ENCODE data around the gene ANXA7.
"Not testable (repeated sequence)": the region's sequence is repeated elsewhere in the genome, so short reads cannot be mapped to it uniquely, and the experiment has no call there.

ANXA7 gene

DNA sequence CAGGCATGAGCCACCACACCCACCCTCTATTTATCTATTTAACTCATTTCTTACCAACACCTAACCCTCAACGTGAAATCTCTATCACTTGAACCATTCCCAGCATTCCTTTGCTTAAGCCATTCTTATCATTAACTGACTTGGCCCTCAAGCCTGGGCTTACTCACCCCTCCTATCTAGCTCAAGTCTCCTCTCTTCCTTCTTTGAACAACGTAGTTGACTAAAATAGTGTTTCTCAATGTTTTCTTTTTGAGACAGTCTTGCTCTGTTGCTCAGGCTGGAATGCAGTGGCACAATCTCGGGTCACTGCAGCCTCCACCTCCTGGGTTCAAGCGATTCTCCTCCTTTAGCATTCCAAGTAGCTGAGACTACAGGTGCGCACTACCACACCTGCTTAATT lies 7.0 kb downstream of the ANXA7 start:
- no peak for DNase-seq

DNA sequence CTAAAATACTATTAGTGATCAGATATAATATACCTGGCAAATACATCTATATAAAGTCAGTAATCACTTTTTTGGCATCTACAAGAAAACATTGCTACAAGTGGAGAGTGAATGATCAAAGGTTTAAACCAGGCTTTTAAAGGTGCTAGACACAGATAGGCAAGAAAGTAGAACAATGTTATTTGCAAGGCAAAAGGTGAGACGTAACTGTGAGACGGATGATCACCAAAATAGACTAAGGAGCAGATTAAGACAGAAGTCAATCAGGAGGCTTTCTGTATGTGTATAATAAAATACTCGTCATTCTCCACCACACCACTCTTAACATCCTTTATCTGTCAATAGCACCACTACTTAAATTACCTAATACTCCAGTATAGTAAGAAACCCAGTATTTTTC lies 8.3 kb downstream of the ANXA7 start:
- no peak for DNase-seq

DNA sequence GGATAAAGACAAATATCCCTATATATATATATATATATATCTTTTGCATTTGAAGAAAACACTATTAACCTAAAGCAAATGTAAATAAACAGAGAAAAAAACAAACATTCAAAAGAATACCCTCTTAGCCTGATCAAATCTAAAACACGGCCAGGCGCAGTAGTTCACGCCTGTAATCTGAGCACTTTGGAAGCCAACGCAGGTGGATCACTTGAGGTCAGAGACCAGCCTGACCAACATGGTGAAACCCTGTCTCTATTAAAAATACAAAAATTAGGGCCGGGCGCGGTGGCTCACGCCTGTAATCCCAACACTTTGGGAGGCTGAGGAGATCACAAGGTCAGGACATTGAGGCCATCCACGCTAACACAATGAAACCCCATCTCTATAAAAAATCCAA lies 9.2 kb downstream of the ANXA7 start:
- DNase-seq, result no peak

DNA sequence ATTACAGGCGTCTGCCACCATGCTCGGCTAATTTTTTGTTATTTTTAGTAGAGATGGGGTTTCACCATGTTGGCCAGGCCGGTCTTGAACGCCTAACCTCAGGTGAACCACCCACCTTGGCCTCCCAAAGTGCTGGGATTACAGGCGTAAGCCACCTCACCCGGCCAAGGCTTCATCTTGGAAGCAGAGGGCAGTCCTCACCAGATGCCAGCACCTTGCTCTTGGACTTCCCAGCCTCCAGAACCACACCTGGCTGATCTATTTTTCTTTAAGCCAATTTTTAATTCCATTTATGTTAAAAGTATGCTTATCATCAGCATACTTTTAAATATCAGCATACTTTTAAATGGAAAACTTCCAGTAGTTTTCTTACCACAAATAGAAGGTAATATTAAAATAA lies 12.2 kb downstream of the ANXA7 start:
- DNase-seq, result no peak

DNA sequence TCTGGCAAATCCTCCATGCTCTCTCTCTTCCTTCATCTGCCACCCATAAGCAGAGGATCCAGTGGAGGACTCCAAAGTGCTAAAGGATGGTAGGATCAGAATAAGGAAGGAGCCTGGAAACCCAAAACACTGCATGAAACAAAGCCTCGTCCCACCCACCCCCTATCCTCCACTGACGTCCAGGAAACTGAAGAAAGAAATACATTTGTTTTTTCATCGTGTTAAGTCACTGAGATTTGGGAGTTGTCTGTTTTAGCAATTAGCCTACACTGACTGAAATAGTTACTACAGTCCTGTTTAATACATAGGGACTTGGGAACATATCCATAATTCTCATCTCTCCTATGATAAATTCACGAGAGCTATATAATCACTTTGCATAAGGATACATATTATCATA lies 14.8 kb downstream of the ANXA7 start:
- no peak for DNase-seq

DNA sequence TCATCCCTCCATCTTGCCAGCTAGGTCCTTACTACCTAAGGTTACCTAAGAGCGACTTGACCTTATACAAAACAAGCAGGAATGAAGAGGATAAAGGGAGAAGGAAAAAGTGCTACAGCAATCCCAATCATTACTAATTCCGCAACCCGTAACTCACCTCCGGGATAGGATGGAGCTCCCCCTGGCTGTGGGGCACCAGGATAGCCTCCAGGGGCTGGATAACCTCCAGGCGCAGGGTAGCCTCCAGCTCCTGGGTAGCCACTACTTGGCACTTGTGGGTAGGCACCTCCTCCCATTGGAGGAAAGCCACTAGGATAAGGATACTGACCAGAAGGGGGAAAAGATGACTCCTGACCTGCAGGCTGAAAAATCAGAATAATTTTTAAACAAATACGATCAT lies 15.8 kb downstream of the ANXA7 start:
- DNase-seq, result no peak

DNA sequence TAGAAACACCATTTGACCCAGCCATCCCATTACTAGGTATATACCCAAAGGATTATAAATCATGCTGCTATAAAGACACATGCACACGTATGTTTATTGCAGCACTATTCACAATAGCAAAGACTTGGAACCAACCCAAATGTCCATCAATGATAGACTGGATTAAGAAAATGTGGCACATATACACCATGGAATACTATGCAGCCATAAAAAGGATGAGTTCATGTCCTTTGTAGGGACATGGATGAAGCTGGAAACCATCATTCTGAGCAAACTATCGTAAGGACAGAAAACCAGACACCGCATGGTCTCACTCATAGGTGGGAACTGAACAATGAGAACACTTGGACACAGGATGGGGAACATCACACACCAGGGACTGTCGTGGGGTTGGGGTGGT lies 19.5 kb downstream of the ANXA7 start:
- not testable (repeated sequence) for DNase-seq

DNA sequence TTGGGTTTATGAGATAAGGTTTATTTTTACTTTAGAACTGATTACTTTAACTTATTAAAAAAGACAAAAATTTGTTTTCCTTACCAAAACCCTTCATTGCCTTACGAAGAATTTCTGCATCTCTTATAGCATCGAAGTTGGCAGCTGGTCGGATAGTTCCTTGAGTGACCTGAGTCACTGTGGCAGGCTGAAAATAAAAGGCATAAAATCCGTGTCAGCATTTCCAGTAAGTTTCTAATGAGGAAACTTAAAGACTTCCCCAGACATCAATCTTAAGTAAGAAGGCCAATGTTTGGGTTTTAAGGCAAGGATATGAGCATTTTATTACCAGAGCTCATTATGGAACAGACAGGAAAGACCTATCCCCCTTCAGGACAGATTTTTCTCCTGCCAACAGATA lies 25.6 kb downstream of the ANXA7 start:
- no peak for DNase-seq

DNA sequence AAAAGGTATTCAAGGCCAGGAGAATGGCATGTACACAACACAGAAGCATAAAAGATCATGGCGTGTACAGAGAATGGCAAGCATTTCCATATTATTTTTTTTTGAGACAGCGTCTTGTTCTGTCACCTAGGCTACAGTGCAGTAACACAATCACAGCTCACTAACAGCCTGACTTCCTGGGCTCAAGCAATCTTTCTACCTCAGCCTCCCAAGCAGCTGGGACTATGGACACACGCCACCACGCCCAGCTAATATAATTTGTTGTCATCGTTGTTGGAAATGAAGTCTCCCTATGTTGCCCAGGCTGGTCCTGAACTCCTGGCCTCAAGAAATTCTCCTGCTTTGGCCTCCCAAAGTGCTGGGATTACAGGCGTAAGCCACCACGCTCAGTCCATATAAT lies 27.3 kb downstream of the ANXA7 start:
- no peak for DNase-seq

DNA sequence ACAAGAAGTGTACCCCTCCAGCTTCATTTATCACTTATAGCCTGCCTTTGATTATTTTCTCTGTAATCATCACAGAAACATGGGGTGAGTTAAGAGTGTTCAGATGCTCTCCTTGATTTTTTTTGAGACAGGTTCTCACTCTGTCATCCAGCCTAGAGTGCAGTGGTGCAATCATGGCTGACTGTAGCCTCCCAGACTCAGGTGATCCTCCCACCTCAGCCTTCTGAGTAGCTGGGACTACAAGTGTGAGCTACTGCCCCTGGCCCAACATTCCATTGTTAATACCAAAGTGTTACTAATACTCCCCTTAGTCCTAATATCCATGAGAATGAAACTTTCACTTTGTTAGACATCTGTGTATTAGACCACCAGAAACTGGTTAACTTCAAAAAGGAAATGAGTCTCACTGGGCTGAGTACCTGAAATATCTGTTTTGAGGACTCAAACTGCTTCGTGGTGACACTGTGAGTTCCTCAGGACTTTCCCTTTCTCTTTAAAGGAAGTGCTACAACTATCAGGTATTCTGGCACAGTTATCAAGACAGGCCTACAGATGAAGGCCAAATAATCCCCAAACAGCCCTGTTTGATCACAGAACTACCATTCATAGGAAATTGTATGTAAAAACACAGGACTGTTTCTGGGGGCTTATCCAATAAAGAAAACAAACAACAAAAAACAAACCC lies 34.7 kb downstream of the ANXA7 start:
- DNase-seq, result no peak

DNA sequence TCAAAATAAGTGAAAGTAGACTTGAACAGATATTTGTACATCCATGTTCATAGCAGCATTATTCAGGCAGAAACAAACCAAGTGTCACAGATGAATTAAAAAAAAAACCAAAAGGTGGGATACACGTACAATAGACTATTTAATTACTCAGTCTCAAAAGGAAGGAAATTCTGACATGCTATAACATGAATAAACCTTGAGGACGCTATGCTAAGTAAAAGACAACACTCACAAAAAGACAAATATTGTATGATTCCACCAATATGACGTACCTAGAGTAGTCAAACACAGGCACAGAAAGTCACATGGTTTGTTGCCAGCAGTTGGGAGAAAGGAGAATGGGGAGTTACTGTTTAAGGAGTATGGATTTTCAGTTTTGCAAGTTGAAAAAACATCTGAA lies 37.2 kb downstream of the ANXA7 start:
- DNase-seq, result no peak

DNA sequence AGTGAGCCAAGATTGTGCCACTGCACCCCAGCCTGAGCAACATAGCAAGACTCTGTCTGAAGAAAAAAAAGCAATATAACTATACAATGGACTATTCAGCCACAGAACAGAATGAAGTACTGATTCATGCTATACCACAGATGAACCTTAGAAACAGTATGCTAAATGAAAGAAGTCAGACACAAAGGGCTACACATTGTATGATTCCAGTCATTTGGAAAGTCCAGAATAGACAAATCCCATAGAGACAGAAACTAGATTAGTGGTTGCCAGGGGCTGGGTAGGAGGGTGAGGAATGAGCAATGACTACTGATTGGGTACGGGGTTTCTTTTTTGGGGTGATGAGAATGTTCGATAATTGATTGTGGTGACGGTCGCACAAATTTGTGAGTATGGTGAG lies 45.6 kb downstream of the ANXA7 start:
- no peak for DNase-seq

DNA sequence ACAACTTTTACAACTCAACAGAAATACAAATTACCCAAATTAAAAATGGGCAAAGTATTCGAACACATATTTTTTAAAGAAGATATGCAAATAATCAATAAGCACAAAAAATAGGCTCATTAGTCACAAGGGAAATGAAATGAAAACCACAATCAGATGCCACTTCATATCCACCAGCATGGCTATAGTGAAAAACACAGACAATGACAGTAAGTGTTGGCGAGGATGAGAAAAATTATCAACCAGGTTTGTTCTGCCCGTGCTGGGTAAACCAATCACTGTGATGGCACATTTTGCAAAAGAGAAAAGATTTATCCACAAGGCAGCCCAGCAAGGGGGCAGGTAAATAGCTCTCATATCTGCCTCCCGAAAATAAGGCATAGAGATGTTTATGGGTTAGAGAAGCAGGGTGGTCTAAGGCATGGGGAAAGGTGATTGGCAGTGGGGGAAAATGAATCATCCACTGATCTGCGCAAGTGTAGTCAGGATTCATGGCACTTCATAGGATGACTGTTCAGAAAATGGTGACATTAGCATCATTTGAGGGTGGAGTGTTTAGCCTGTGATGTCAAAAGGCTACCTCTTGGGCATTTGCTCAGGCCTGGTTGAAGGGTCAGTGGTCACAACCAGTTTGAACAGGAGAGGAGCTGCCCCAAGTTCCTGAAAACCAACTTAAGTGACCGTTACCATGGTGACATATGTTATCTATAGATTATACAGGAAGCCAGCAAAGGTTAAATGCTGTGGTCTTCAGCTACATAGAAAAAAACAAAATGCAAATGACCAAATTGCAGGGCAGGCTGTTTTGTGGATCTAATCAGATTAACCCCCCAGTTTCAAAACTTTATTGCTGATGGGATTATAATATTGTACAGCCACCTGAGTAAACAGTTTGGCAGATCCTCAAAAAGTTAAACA lies 47.2 kb downstream of the ANXA7 start:
- DNase-seq, result no peak

DNA sequence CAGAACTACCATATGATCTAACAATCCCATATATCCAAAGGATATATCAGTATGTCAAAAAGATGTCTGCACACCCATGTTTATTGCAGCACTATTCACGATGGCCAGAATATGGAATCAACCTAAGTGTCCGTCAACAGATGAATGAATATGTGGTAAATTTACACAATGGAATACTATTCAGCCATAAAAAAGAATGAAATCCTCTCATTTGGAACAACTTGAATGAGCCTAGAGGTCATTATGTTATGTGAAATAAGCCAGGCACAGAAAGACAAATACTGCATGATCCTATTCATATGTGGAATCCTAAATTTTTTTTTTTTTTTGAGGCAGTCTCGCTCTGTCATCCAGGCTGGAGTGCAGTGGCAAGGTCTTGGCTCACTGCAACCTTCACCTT lies 48.9 kb downstream of the ANXA7 start:
- DNase-seq, result no peak

DNA sequence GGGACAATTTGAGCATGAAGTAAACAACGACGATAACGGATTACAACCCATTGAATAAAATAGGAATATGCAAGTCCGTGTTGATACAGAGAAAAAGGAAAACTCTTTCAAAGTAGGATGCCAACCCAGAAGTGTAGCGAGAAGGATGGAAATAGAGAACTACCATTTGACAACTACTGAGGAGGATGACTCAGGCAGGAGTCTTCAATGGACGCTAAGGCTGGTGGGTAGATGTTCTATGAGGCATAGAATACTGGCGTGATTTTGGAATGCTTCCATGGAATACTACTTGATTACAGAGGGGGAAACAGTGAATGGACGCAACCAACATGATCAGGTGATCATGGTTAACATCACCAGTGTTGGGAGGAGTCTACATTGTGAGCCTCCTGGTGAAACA lies 54.4 kb downstream of the ANXA7 start:
- no peak for DNase-seq

DNA sequence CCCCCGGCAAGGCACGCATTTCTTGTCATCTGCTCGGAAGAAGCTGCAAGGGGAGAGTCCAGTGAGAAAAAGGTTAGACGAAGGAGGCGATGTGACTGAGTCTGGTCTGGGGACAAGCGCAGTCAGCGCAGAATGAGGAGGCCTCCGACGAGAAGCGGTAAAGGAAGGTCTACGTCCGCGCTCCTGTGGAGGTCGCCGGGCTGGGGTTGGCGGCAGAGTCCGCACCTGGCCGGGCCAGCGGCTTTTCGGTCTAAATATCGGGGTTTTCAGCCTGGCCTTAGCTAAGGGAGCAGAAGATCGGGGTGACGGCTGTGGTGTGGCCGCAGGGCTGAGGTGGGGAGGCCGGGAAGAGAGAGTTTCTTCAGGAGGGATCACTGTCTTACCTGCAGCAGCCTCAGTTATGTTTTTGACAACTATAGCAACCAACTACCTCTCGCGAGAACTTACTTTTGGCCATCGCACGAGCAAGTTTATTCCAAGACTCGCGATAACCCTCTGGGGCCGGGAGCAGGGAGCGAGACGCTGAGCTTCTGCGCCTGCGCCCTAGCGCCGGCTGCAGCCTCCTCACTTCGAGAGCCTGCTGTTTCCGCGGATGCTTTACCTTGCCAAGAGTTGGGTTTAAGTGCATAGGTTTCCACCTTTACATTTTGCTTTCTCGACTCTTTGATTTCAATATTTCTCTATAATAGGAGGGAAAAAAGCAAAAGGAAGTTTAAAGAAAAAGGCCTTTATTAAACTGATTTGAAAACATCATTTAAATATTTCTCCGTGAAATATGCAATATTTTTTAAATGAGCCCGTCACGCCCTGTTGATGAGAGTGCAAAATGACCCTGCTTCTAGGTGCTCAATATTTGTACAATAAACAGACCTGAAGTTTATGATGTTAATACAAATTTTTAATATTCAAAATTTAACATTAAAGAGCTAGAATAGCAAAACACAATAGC lies 55.3 kb downstream of the ANXA7 start, which contains the start of gene CFAP70:
Gene CFAP70, minus strand, starts transcription at position 534 of the 949 bp plus-strand sequence. CDS start 4,068 bp downstream, outside the sequence.
- peak; percentile 93 for DNase-seq

DNA sequence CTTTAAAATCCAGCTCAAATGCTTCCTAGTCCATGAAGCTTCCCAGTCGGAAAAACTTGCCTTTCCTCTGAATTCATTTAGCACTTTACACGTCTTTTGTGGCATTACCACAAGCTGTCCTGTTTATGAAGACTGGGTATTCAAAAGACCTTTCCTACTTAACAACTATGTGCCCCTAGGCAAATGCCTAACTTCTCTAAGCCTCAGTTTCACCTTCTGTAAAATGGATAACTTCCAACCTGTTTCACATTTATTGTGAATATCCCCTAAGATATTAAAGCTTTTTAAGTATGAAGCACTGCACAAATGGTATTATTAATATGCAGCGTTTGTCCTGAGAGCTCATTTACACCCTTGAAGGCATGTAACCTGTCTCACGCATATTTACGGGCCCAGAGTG lies 56.0 kb downstream of the ANXA7 start:
- no peak for DNase-seq

DNA sequence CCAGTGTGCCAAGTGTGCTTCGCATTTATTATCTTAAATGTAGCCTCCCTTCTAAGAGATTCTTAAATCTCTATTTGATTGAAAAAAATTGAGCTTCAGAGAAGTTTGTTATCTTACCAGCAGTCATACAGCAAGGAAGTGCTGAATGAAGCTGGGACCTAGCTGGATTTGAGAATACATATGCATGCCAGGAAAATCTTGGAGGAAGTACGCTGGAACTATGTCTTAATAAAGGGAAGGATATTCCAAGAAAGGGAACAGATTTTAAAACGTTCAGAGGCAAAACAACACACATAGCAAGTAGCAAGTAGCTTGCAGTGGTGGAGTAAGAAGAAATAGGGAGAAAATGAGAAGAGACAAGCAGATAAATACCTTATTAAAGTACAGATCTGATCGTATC lies 56.7 kb downstream of the ANXA7 start:
- no peak for DNase-seq

DNA sequence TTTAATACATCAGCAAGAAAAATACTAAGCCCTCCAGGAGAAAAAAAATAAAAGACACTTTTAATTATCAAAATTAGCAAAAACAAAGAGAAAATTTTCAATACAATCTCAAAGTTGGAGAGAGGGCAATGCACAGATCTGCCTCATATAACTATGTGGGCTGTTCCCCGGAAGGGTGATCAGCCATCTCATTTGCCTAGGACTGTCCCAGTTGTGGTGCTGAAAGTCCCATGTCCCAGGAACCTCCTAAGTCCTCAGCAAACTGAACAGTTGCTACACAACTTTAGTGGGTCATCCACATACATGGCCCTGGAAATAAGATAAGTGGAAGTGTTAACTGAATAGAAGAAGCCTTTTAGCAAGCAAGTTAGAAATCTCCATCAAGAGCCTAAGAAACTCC lies 69.6 kb downstream of the ANXA7 start:
- DNase-seq, result no peak

DNA sequence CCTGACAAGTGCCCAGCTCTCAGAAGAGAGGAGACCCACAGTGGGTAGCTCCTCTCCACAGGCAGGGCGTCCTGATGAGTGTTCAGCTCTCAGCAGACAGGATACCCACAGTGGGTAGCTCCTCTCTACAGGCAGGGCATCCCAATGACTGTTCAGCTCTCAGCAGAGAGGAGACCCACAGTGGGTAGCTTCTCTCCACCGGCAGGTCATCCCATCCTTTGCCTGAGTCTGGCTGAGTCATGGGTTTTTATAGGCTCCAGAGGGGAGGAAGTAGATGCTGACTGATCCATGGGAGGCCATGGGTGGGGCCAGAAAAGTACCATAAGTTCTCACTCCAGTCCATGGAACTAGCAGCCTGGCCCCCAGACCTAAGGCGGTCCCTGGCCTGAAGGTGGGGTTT lies 73.7 kb downstream of the ANXA7 start:
- no peak for DNase-seq

DNA sequence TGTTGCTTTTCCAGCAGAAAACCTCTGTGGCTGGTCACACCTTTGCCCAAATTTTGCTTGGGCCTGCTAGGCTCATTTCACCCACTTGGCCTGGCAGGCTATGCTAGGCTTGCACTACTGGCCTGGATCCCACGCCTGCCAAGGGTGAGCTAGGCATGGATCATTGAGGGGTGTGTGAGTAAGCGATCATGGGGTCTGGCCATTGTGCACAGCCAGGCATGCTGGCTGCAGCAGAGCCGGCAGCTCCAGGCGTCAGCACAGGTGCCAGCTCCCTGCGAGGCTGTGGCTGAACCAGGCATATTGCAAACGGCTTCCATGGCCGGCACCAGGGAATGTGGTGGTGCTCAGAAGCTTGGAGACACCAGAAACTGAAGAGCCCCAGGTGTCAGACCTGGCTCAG lies 74.4 kb downstream of the ANXA7 start:
- no peak for DNase-seq

DNA sequence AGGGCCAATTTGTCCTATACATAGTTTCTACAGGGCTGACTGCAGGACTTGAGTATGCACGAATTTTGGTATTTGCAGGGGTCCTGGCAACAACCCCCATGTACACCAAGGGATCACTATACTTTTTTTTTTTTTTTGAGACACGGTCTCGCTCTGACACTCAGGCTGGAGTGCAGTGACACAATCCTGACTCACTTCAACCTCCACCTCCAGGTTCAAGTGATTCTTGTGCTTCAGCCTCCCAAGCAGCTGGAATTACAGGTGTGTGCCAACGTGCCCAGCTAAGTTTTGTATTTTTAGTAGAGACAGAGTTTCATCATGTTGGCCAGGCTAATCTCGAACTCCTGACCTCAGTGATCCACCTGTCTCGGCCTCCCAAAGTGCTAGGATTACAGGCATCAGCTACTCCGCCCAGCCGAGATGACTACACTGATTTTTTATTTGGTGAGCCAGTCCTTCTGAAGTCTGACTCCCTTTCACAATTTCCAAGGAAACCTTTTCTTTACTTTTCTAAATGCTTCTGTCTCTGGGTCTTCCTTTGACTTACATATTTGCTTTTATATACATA lies 75.0 kb downstream of the ANXA7 start:
- no peak for DNase-seq

DNA sequence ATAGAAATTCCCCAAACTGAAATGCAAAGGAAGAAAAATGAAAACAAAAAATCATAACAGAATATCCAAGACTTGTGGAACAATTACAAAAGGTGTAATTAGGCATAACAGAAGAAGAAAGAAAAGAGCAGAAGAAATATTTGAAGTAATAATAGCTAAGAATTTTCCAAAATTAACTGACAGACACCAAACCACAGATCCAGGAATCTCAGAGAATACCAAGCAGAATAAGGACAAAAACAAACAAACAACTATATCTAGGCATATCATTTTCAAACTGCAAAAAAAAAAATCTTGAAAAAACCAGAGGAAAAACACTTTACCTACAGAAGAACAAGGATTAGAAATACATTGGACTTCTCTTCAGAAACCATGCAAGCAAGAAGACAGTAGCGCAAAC lies 80.7 kb downstream of the ANXA7 start:
- DNase-seq, result no peak

Data from RPMI8226 (cell line).